ENCODE results near the gene ZNF207.

The ZNF207 gene

GRCh38 chr17:32335687-32336086, 14.3 kb upstream of the ZNF207 start:
- H3K27ac ChIP-seq (replicated peaks): no peak overlapping the region
- no peak for DNase-seq (ENCODE audit: low read depth in 1 of 2, low spot score in 1 of 2)
- no peak for TF ChIP-seq REST (IDR thresholded peaks at IDR 0.05; ENCODE audit: insufficient replicate concordance, low read depth)
- no peak for TF ChIP-seq CTCF (IDR thresholded peaks at IDR 0.05; ENCODE audit: insufficient read depth, low read length)
- TF ChIP-seq POLR2AphosphoS5 (IDR thresholded peaks at IDR 0.05; ENCODE audit: low read depth): no peak
- no peak for TF ChIP-seq GABPA (IDR thresholded peaks at IDR 0.05; ENCODE audit: low read depth)
- no peak for TF ChIP-seq SPI1 (IDR thresholded peaks at IDR 0.05; ENCODE audit: borderline replicate concordance, low read depth)
- H3K27me3 ChIP-seq (ENCODE audit: insufficient read depth, poor library complexity, severe bottlenecking): no peaks in the 10 kb centered on the region
- H3K4me3 ChIP-seq (replicated peaks; ENCODE audit: insufficient read depth, low read length): no peak overlapping the region

GRCh38 chr17:32341141-32341856, 8.7 kb upstream of the ZNF207 start:
- H3K27me3 ChIP-seq (ENCODE audit: insufficient read depth, poor library complexity, severe bottlenecking): no peaks in the 10 kb centered on the region
- TF ChIP-seq SPI1 (IDR thresholded peaks at IDR 0.05; ENCODE audit: borderline replicate concordance, low read depth): no peak
- no peak for TF ChIP-seq REST (IDR thresholded peaks at IDR 0.05; ENCODE audit: insufficient replicate concordance, low read depth)
- no peak for TF ChIP-seq GABPA (IDR thresholded peaks at IDR 0.05; ENCODE audit: low read depth)
- no peak for TF ChIP-seq POLR2AphosphoS5 (IDR thresholded peaks at IDR 0.05; ENCODE audit: low read depth)
- TF ChIP-seq CTCF (IDR thresholded peaks at IDR 0.05; ENCODE audit: insufficient read depth, low read length): no peak
- H3K27ac ChIP-seq (replicated peaks): peak overlapping the region; percentile 75
- peak; percentile 48 to 50 for DNase-seq (ENCODE audit: low read depth in 1 of 2, low spot score in 1 of 2)
- peak overlapping the region; percentile 66 for H3K4me3 ChIP-seq (replicated peaks; ENCODE audit: insufficient read depth, low read length)

GRCh38 chr17:32341857-32342602, 7.9 kb upstream of the ZNF207 start, which contains the start of gene C17orf75:
TSS of gene C17orf75 (minus strand) at chr17:32342173. CDS start at chr17:32342139, 34 bp downstream.
- TF ChIP-seq CTCF (IDR thresholded peaks at IDR 0.05; ENCODE audit: insufficient read depth, low read length): no peak
- TF ChIP-seq SPI1 (IDR thresholded peaks at IDR 0.05; ENCODE audit: borderline replicate concordance, low read depth): no peak
- TF ChIP-seq REST (IDR thresholded peaks at IDR 0.05; ENCODE audit: insufficient replicate concordance, low read depth): peak; percentile 71
- TF ChIP-seq GABPA (IDR thresholded peaks at IDR 0.05; ENCODE audit: low read depth): peak; percentile 94
- TF ChIP-seq POLR2AphosphoS5 (IDR thresholded peaks at IDR 0.05; ENCODE audit: low read depth): peak; percentile 92
- H3K27me3 ChIP-seq (ENCODE audit: insufficient read depth, poor library complexity, severe bottlenecking): no peaks in the 10 kb centered on the region
- H3K4me3 ChIP-seq (replicated peaks; ENCODE audit: insufficient read depth, low read length): peak within 1 kb of the TSS; percentile 66
- H3K27ac ChIP-seq (replicated peaks): peak within 1 kb of the TSS; percentile 75
- DNase-seq (ENCODE audit: low read depth in 1 of 2, low spot score in 1 of 2): peak; percentile 82 to 90
